Endodermal cell (in vitro differentiated cells): ENCODE measurements around the gene ABCF3. TPM values are rescaled to one million over a fixed set of nuclear protein-coding genes. Genes with fewer than 3 reads are reported as not detected.

ENCODE experiments used
- DNase-seq: peaks from one replicate; pipeline ENCODE4 v3.0.0-alpha.2; 2017
- H3K27ac ChIP-seq: 2 replicates; pipeline ENCODE4 v1.5.1; 2013; ENCODE audit warnings: mild to moderate bottlenecking, low read depth, low read length, moderate library complexity
- H3K27me3 ChIP-seq: 2 replicates; pipeline ENCODE4 v1.6.1; 2013; ENCODE audit warnings: mild to moderate bottlenecking, low read length, moderate library complexity; ENCODE audit not compliant: insufficient read depth, control insufficient read depth, poor library complexity, severe bottlenecking
- H3K36me3 ChIP-seq: 2 replicates; pipeline ENCODE4 v1.7.0; 2013; ENCODE audit warnings: mild to moderate bottlenecking, low read length, moderate library complexity; ENCODE audit not compliant: control insufficient read depth, insufficient read depth
- H3K4me1 ChIP-seq: one replicate; pipeline ENCODE4 v1.7.0; 2013; ENCODE audit warnings: low read length; ENCODE audit not compliant: control insufficient read depth, insufficient read depth
- H3K4me3 ChIP-seq: 2 replicates; pipeline ENCODE4 v1.5.1; 2013; ENCODE audit warnings: mild to moderate bottlenecking, low read length, moderate library complexity
- H3K9ac ChIP-seq: 2 replicates; pipeline ENCODE4 v1.6.1; 2013; ENCODE audit warnings: mild to moderate bottlenecking, low read length, moderate library complexity; ENCODE audit not compliant: poor library complexity, severe bottlenecking; ENCODE audit errors: extremely low read depth
- H3K9me3 ChIP-seq: 2 replicates; pipeline ENCODE4 v1.6.1; 2013; ENCODE audit warnings: mild to moderate bottlenecking, low read length, moderate library complexity; ENCODE audit not compliant: control insufficient read depth
- H3K27ac Mint-ChIP-seq: 2 replicates; pipeline ENCODE4 v1.8.0; 2020; ENCODE audit warnings: mixed read lengths
- H3K27me3 Mint-ChIP-seq: 2 replicates; pipeline ENCODE4 v1.8.0; 2021; ENCODE audit warnings: mild to moderate bottlenecking, mixed read lengths; ENCODE audit not compliant: insufficient read depth
- H3K36me3 Mint-ChIP-seq: 2 replicates; pipeline ENCODE4 v1.8.0; 2020; ENCODE audit warnings: low read depth, mixed read lengths
- H3K4me1 Mint-ChIP-seq: 2 replicates; pipeline ENCODE4 v1.8.0; 2020; ENCODE audit warnings: mixed read lengths
- H3K4me3 Mint-ChIP-seq: 2 replicates; pipeline ENCODE4 v1.8.0; 2020; ENCODE audit warnings: mild to moderate bottlenecking, moderate library complexity, mixed read lengths
- H3K9me3 Mint-ChIP-seq: 2 replicates; pipeline ENCODE4 v1.8.0; 2020; ENCODE audit warnings: mild to moderate bottlenecking, mixed read lengths
- CTCF ChIP-seq: fragments of 200-600 bp; sonication (generic); conservative IDR thresholded peaks from 2 replicates; pipeline ENCODE4 v1.5.0; 2021; ENCODE audit warnings: antibody characterized with exemption, mild to moderate bottlenecking
- WGBS, 2 experiments: methylation state at CpG; one replicate each; pipeline versions ENCODE4 v1.1.5 to v1.1.7; 2013; ENCODE audit warnings: missing lambda C conversion rate in 2 of 2, mixed read lengths in 1 of 2; ENCODE audit not compliant: insufficient coverage in 1 of 2, insufficient read length in 1 of 2; 5-methylcytosine and 5-hydroxymethylcytosine counted together
- total RNA-seq, 2 donors: library from RNA; stranded (reverse); fragmentation: NEBNext Ultra II Directional in 1 of 2; extraction: Animal tissue kit (Norgen Biotek cat#: 25700) in 1 of 2; gene quantifications; 2 replicates in 1 of 2; 3 replicates in 1 of 2; pipeline ENCODE4 v1.2.1, GENCODE V29; 2021

The ABCF3 gene
- total RNA-seq, 2 donors from 2014 or later, result 57.6 to 57.8 TPM

- no peak overlapping the region for H3K4me3 Mint-ChIP-seq
- DNase-seq, result no peak
- no peaks in the 10 kb centered on the region for H3K9me3 ChIP-seq
- peaks cover 15% of the 10 kb centered on the region for H3K4me1 ChIP-seq
- H3K27me3 ChIP-seq, result no peaks in the 10 kb centered on the region
- H3K4me1 Mint-ChIP-seq, result peaks cover 39% of the 10 kb centered on the region
- H3K4me3 ChIP-seq, result no peak overlapping the region
- H3K36me3 ChIP-seq, result peaks cover 82% of the 10 kb centered on the region
- WGBS, 2 experiments, result 97 to 98% methylated on average over 6 to 9 of the region's 9 CpGs
- no peak overlapping the region for H3K9ac ChIP-seq
- H3K36me3 Mint-ChIP-seq, result peaks cover 75% of the 10 kb centered on the region
- no peak overlapping the region for H3K27ac Mint-ChIP-seq
- no peak for TF ChIP-seq CTCF
- H3K9me3 Mint-ChIP-seq, result no peaks in the 10 kb centered on the region
- no peak overlapping the region for H3K27ac ChIP-seq
- H3K27me3 Mint-ChIP-seq, result no peaks in the 10 kb centered on the region
These were observed 4.4 kb upstream of the ABCF3 start for GRCh38 chr3:184181596-184181995.

- Mint-ChIP-seq H3K27me3 (no peaks in the 10 kb centered on the region), H3K9me3 (no peaks in the 10 kb centered on the region), H3K4me1 (peaks cover 31% of the 10 kb centered on the region), H3K27ac (peak overlapping the region; percentile 41), H3K4me3 (no peak overlapping the region), H3K36me3 (peaks cover 69% of the 10 kb centered on the region)
- Histone ChIP-seq H3K9ac (no peak overlapping the region), H3K36me3 (peaks cover 79% of the 10 kb centered on the region), H3K4me3 (no peak overlapping the region), H3K9me3 (no peaks in the 10 kb centered on the region), H3K27ac (no peak overlapping the region), H3K4me1 (no peaks in the 10 kb centered on the region), H3K27me3 (no peaks in the 10 kb centered on the region)
- no peak for TF ChIP-seq CTCF
- 95% methylated on average over 5 of the region's 5 CpGs; no CpG with 5 or more reads in 1 of the 2 experiments for WGBS, 2 experiments
- no peak for DNase-seq
These were observed 2.3 kb upstream of the ABCF3 start for GRCh38 chr3:184183679-184184078.

- H3K36me3 Mint-ChIP-seq, result peaks cover 68% of the 10 kb centered on the region
- no peaks in the 10 kb centered on the region for H3K27me3 ChIP-seq
- H3K4me1 Mint-ChIP-seq, result peaks cover 31% of the 10 kb centered on the region
- no peak for DNase-seq
- peaks cover 78% of the 10 kb centered on the region for H3K36me3 ChIP-seq
- no peak for TF ChIP-seq CTCF
- no peaks in the 10 kb centered on the region for H3K9me3 ChIP-seq
- peak overlapping the region; percentile 72 for H3K9ac ChIP-seq
- WGBS, 2 experiments, result 94 to 96% methylated on average over 14 to 18 of the region's 18 CpGs
- H3K9me3 Mint-ChIP-seq, result no peaks in the 10 kb centered on the region
- H3K4me3 Mint-ChIP-seq, result peak overlapping the region; percentile 98
- H3K27ac Mint-ChIP-seq, result peak overlapping the region; percentile 99
- peak overlapping the region; percentile 73 for H3K4me3 ChIP-seq
- peak overlapping the region; percentile 92 for H3K27ac ChIP-seq
- no peaks in the 10 kb centered on the region for H3K27me3 Mint-ChIP-seq
- H3K4me1 ChIP-seq, result no peaks in the 10 kb centered on the region
These were observed 1.3 kb upstream of the ABCF3 start for GRCh38 chr3:184184546-184185230.
